DOHH2 (cell line): ENCODE results near the gene GALNT2.

Experiments used
- EZH2phosphoT487 ChIP-seq: fragments of 200-600 bp; sonication (generic); IDR thresholded peaks from 2 replicates; pipeline ENCODE4 v1.6.1; 2017; ENCODE audit warnings: borderline replicate concordance, mild to moderate bottlenecking, antibody characterized with exemption, low read length, moderate library complexity, mixed read lengths
- TF ChIP-seq, protein P1 (sequence below): fragments of 200-600 bp; sonication (generic); IDR thresholded peaks from one replicate; pipeline ENCODE4 v1.5.1; 2014; ENCODE audit warnings: antibody characterized with exemption, mild to moderate bottlenecking, low read depth, low read length; ENCODE audit not compliant: poor library complexity, severe bottlenecking

DNA sequence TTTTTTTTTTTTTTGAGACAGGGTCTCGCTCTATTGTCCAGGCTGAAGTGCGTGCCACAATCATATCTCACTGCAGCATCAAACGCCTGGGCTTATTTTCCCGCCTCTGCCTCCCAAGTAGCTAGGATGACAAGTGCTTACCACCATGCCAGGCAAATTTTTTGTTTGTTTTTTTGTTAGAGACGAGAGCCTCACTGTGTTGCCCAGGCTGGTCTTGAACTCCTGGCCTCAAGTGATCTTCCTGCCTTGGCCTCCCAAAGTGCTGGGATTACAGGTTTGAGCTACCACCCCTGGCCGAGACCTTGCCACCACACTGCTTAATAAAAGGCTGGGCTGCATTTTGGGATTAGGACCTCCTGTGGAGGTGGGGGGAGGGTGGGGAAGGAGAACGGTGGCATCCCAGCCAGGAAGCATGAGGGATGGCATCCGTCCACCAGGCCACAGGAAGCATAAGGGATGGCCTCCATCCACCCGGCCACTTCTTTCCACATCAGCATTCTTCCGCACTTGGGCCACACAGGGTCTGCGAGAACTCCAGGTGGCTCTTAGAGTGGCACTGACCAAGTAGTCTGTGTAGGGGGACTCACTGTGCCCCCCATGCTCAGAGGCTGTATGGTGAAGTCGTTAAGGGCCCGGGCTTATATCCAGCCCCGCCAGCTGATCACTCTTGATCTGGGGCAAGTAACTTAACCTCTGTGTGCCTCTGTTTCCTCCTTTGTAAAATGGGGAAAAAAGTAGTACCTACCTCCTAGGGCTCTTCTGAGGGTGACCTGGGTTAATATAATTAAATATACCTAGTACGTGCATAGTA is 75.0 kb downstream of the GALNT2 start:
- TF ChIP-seq, protein P1, sequence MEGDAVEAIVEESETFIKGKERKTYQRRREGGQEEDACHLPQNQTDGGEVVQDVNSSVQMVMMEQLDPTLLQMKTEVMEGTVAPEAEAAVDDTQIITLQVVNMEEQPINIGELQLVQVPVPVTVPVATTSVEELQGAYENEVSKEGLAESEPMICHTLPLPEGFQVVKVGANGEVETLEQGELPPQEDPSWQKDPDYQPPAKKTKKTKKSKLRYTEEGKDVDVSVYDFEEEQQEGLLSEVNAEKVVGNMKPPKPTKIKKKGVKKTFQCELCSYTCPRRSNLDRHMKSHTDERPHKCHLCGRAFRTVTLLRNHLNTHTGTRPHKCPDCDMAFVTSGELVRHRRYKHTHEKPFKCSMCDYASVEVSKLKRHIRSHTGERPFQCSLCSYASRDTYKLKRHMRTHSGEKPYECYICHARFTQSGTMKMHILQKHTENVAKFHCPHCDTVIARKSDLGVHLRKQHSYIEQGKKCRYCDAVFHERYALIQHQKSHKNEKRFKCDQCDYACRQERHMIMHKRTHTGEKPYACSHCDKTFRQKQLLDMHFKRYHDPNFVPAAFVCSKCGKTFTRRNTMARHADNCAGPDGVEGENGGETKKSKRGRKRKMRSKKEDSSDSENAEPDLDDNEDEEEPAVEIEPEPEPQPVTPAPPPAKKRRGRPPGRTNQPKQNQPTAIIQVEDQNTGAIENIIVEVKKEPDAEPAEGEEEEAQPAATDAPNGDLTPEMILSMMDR = no peak
- TF ChIP-seq EZH2phosphoT487 = no peak
